GM12878 (cell line): ENCODE data around the gene TOPBP1. TPM values are rescaled to one million over a fixed set of nuclear protein-coding genes. Genes with fewer than 3 reads are reported as not detected.

Source experiments
- ATAC-seq: fragments of 200-7000 bp; cut with Tn5 transposase; 3 replicates; pipeline ENCODE4 v1.9.1; 2020; ENCODE audit warnings: mild to moderate bottlenecking, moderate library complexity
- BruUV-seq: library from RNA; stranded (reverse); fragments of 400-500 nt; replicated peaks from 2 replicates; lab custom pipeline; 2021; lab: Mats Ljungman, UMichigan
- CTCF ChIA-PET: fragments of 300-600 bp; sonication (Branson Sonifier 250); formaldehyde crosslinking; extraction: SDS; loops from one replicate; lab custom pipeline; 2021; ENCODE audit warnings: inconsistent platforms; lab: Yijun Ruan, JAX
- POLR2A ChIA-PET: fragments of 350-600 bp; formaldehyde crosslinking; extraction: SDS; loops from one replicate; lab custom pipeline; 2021; ENCODE audit warnings: inconsistent platforms; lab: Charles Lee
- RAD21 ChIA-PET: fragments of 300-600 bp; sonication (Branson Sonifier 250); formaldehyde crosslinking; loops from one replicate; lab custom pipeline; 2023; ENCODE audit warnings: antibody characterized with exemption; ENCODE audit not compliant: unreplicated experiment; lab: Charles Lee
- SMC1A ChIA-PET: fragments of 300-600 bp; sonication (Branson Sonifier 250); formaldehyde crosslinking; loops from one replicate; lab custom pipeline; 2023; ENCODE audit not compliant: unreplicated experiment, uncharacterized antibody; lab: Charles Lee
- DNase-seq: peaks from one replicate; pipeline ENCODE4 v3.0.0-alpha.2; 2011; ENCODE audit warnings: low read depth, low spot score
- FAIRE-seq: peaks from 3 replicates; lab custom pipeline; 2011; peaks lifted over from hg19 to GRCh38; lab: Jason Lieb, UNC
- H2AFZ ChIP-seq: 2 replicates; pipeline ENCODE4 v1.6.0; 2011; ENCODE audit warnings: low read depth, low read length, control low read depth; ENCODE audit not compliant: control insufficient read depth
- H3K27ac ChIP-seq: 2 replicates; pipeline ENCODE4 v1.5.1; 2011; ENCODE audit warnings: control low read depth; ENCODE audit not compliant: control insufficient read depth, insufficient read depth
- H3K27me3 ChIP-seq, 2 experiments: replicated peaks in 1 of 2; 2 replicates each; pipeline versions ENCODE4 v1.6.0 to v1.6.1; 2011; ENCODE audit warnings: low read length in 1 of 2; ENCODE audit not compliant: control insufficient read depth in 2 of 2, insufficient read depth in 2 of 2
- H3K36me3 ChIP-seq, 2 experiments: 2 replicates each; pipeline ENCODE4 v1.5.1; 2011; ENCODE audit warnings: low read length in 1 of 2; ENCODE audit not compliant: control insufficient read depth in 2 of 2, insufficient read depth in 2 of 2
- H3K4me1 ChIP-seq: 2 replicates; pipeline ENCODE4 v1.6.1; 2011; ENCODE audit warnings: mild to moderate bottlenecking, low read length, moderate library complexity, mixed read lengths; ENCODE audit not compliant: control insufficient read depth, insufficient read depth
- H3K4me2 ChIP-seq: 2 replicates; pipeline ENCODE4 v1.6.0; 2011; ENCODE audit warnings: control low read depth; ENCODE audit not compliant: control insufficient read depth, insufficient read depth
- H3K4me3 ChIP-seq: fragments of 200-600 bp; sonication (generic); 2 replicates; pipeline ENCODE4 v1.5.1; 2016
- H3K79me2 ChIP-seq: 2 replicates; pipeline ENCODE4 v1.6.0; 2011; ENCODE audit warnings: low read length; ENCODE audit not compliant: control insufficient read depth, insufficient read depth
- H3K9ac ChIP-seq: 2 replicates; pipeline ENCODE4 v1.8.0; 2011; ENCODE audit warnings: low read length, control low read depth, mixed read lengths; ENCODE audit not compliant: control insufficient read depth, insufficient read depth
- H3K9me3 ChIP-seq: replicated peaks from 3 replicates; pipeline ENCODE4 v1.5.1; 2011; ENCODE audit warnings: mild to moderate bottlenecking, low read length; ENCODE audit not compliant: control insufficient read depth, insufficient read depth
- H4K20me1 ChIP-seq: 2 replicates; pipeline ENCODE4 v1.6.0; 2011; ENCODE audit not compliant: control insufficient read depth, insufficient read depth
- ESRRA ChIP-seq: IDR thresholded peaks from 2 replicates; pipeline ENCODE4 v1.6.1; 2012; ENCODE audit warnings: mild to moderate bottlenecking, low read length, improper control_type of control experiment
- GATAD2B ChIP-seq: fragments of 450-650 bp; conservative IDR thresholded peaks from 2 replicates; pipeline ENCODE4 v1.6.1; 2017; ENCODE audit warnings: low read depth, mild to moderate bottlenecking, moderate library complexity
- HDAC6 ChIP-seq: fragments of 200-600 bp; sonication (generic); IDR thresholded peaks from one replicate; pipeline ENCODE4 v1.8.0; 2017; ENCODE audit warnings: antibody characterized with exemption; ENCODE audit not compliant: unreplicated experiment
- IKZF1 ChIP-seq: fragments of 450-650 bp; conservative IDR thresholded peaks from 2 replicates; pipeline ENCODE4 v1.6.1; 2017; ENCODE audit warnings: antibody characterized with exemption, mild to moderate bottlenecking
- IKZF2 ChIP-seq, 2 experiments: fragments of 450-650 bp; IDR thresholded peaks; 2 replicates each; pipeline ENCODE4 v1.6.1; 2017; ENCODE audit warnings: mild to moderate bottlenecking in 2 of 2, moderate library complexity in 2 of 2
- MEF2B ChIP-seq: fragments of 450-650 bp; IDR thresholded peaks from 2 replicates; pipeline ENCODE4 v1.6.1; 2018; ENCODE audit warnings: mild to moderate bottlenecking, moderate library complexity; ENCODE audit not compliant: partially characterized antibody, poor library complexity, severe bottlenecking
- RFX5 ChIP-seq: IDR thresholded peaks from 2 replicates; pipeline ENCODE4 v1.6.1; 2011; ENCODE audit warnings: low read depth, low read length, improper control_type of control experiment
- WGBS: methylation state at CpG from one replicate; pipeline ENCODE4 v1.1.6; 2016; ENCODE audit warnings: low lambda C conversion rate; ENCODE audit not compliant: insufficient replicate concordance, insufficient coverage; ENCODE audit errors: missing lambda C conversion rate; 5-methylcytosine and 5-hydroxymethylcytosine counted together
- in situ Hi-C: fragments of 300-500 bp; cut with MboI; formaldehyde crosslinking; loops from 9 replicates; pipeline ENCODE4 v1.14.3; 2018; ENCODE audit warnings: mixed read lengths
- intact Hi-C: fragments of 100-400 bp; cut with micrococcal nuclease; formaldehyde crosslinking; loops from one replicate; pipeline ENCODE4 v1.14.2; 2022; ENCODE audit not compliant: unreplicated experiment
- polyA plus RNA-seq, 11 experiments: library from polyadenylated mRNA; depleted of rRNA in 4 of 11; unstranded in 6 of 11; stranded (reverse) in 5 of 11; fragments of >200 nt; fragmentation: Nextera tagmentation in 4 of 11; fragmentation: Illumina TruSeq in 1 of 11; extraction: Ambion mirVana in 4 of 11; extraction: Trizol in 1 of 11; gene quantifications; 1 replicate in 1 of 11; 2 replicates in 10 of 11; pipeline versions ENCODE4 v1.2.1 to v1.2.3, GENCODE V29; 2011 to 2016; ENCODE audit warnings: inconsistent platforms in 2 of 11, missing spikeins in 2 of 11, low read depth in 1 of 11
- total RNA-seq, 4 experiments: library from RNA; depleted of rRNA in 3 of 4; stranded (reverse); fragments of >200 nt in 3 of 4; fragmentation: Illumina TruSeq in 1 of 4; extraction: Trizol in 1 of 4; gene quantifications; 2 replicates each; pipeline versions ENCODE4 v1.2.1 to v1.2.3, GENCODE V29; 2013 to 2021
- TF ChIP-seq, protein P1 (sequence below): fragments of 450-650 bp; formaldehyde crosslinking; IDR thresholded peaks from 2 replicates; pipeline ENCODE4 v1.4.0; 2022; ENCODE audit warnings: mild to moderate bottlenecking, moderate library complexity
- TF ChIP-seq, protein P2 (sequence below), 3 experiments: IDR thresholded peaks in 2 of 3; conservative IDR thresholded peaks in 1 of 3; 2 replicates each; pipeline ENCODE4 v1.5.1; 2011; ENCODE audit warnings: low read depth in 3 of 3, low read length in 3 of 3, mild to moderate bottlenecking in 3 of 3, control low read depth in 2 of 3, moderate library complexity in 2 of 3, inconsistent platforms in 1 of 3, mixed read lengths in 1 of 3; ENCODE audit not compliant: control insufficient read depth in 2 of 3, insufficient read depth in 1 of 3; ENCODE audit errors: extremely low read depth in 1 of 3

TOPBP1 gene
- total and polyA plus RNA-seq, 10 of the 15 experiments (the other 5 are each of a cell fraction or from before 2014, with no cell fraction given): 18.3 to 99.3 (median 61.5) TPM

GRCh38 chr3:133563186-133563591, 98.6 kb downstream of the TOPBP1 start:
- no peak for ATAC-seq
- Histone ChIP-seq H2AFZ (no peak overlapping the region), H3K4me1 (peaks cover 18% of the 10 kb centered on the region), H3K4me2 (no peak overlapping the region), H3K9me3 (no peaks in the 10 kb centered on the region), H3K79me2 (no peaks in the 10 kb centered on the region), H3K36me3 (no peaks in the 10 kb centered on the region), H3K27ac (no peak overlapping the region), H4K20me1 (no peaks in the 10 kb centered on the region), H3K9ac (no peak overlapping the region), H3K27me3 (no peaks in the 10 kb centered on the region), H3K4me3 (no peak overlapping the region)
- no peak for DNase-seq
- RAD21 ChIA-PET: interaction anchor here (0.7 to 1.7 kb wide), 2 partner anchors 10 to 30 kb away, joined by 3 to 6 read pairs; partner anchors contain the start of gene CDV3
- no peak for FAIRE-seq
- 81% methylated on average over 5 of the region's 5 CpGs for WGBS
- SMC1A ChIA-PET: interaction anchor here (1.0 to 3.1 kb wide), 9 partner anchors 9 to 95 kb away, joined by 3 to 9 read pairs (median 4); no protein-coding TSS in a partner anchor
- BruUV-seq: no TSS peak
- in situ Hi-C loops: no loop called here
- CTCF ChIA-PET: interaction anchor here (0.8 to 2.0 kb wide), 4 partner anchors 9 to 58 kb away, joined by 4 read pairs; no protein-coding TSS in a partner anchor
- intact Hi-C loops: no loop called here
- POLR2A ChIA-PET: interaction anchor here (0.5 to 2.6 kb wide), 4 partner anchors 9 to 94 kb away, joined by 4 to 8 read pairs (median 4); partner anchors contain the start of gene CDV3
- TF ChIP-seq GATAD2B (no peak), MEF2B (no peak), RFX5 (no peak), IKZF1 (no peak), ESRRA (no peak), IKZF2 (IDR thresholded peaks at IDR 0.05) (no peak), HDAC6 (no peak)
- TF ChIP-seq, protein P1, sequence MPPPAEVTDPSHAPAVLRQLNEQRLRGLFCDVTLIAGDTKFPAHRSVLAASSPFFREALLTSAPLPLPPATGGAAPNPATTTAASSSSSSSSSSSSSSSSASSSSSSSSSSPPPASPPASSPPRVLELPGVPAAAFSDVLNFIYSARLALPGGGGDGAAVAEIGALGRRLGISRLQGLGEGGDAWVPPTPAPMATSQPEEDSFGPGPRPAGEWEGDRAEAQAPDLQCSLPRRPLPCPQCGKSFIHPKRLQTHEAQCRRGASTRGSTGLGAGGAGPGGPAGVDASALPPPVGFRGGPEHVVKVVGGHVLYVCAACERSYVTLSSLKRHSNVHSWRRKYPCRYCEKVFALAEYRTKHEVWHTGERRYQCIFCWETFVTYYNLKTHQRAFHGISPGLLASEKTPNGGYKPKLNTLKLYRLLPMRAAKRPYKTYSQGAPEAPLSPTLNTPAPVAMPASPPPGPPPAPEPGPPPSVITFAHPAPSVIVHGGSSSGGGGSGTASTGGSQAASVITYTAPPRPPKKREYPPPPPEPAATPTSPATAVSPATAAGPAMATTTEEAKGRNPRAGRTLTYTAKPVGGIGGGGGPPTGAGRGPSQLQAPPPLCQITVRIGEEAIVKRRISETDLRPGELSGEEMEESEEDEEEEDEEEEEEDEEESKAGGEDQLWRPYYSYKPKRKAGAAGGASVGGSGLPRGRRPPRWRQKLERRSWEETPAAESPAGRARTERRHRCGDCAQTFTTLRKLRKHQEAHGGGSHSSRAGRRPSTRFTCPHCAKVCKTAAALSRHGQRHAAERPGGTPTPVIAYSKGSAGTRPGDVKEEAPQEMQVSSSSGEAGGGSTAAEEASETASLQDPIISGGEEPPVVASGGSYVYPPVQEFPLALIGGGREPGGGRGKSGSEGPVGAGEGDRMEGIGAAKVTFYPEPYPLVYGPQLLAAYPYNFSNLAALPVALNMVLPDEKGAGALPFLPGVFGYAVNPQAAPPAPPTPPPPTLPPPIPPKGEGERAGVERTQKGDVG (CRISPR knock-in tag): no peak
- TF ChIP-seq, protein P2, sequence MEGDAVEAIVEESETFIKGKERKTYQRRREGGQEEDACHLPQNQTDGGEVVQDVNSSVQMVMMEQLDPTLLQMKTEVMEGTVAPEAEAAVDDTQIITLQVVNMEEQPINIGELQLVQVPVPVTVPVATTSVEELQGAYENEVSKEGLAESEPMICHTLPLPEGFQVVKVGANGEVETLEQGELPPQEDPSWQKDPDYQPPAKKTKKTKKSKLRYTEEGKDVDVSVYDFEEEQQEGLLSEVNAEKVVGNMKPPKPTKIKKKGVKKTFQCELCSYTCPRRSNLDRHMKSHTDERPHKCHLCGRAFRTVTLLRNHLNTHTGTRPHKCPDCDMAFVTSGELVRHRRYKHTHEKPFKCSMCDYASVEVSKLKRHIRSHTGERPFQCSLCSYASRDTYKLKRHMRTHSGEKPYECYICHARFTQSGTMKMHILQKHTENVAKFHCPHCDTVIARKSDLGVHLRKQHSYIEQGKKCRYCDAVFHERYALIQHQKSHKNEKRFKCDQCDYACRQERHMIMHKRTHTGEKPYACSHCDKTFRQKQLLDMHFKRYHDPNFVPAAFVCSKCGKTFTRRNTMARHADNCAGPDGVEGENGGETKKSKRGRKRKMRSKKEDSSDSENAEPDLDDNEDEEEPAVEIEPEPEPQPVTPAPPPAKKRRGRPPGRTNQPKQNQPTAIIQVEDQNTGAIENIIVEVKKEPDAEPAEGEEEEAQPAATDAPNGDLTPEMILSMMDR (IDR thresholded peaks at IDR 0.05 in 2 of 3, conservative IDR thresholded peaks at IDR 0.05 in 1 of 3; ENCODE audit: control insufficient read depth in 2 of 3, extremely low read depth in 1 of 3, insufficient read depth in 1 of 3, low read depth in 3 of 3, low read length in 3 of 3): no peak
